HepG2 (cell line): ENCODE data around the gene COG8. TPM values are rescaled to one million over a fixed set of nuclear protein-coding genes. Genes with fewer than 3 reads are reported as not detected.
A peak's percentile ranks its signal among the peaks of the same experiment; 100 is the strongest.

Experiments
- ATF1 ChIP-seq: IDR thresholded peaks from 2 replicates; pipeline ENCODE4 v1.6.1; 2016; ENCODE audit warnings: mild to moderate bottlenecking, control low read depth
- CEBPG ChIP-seq: IDR thresholded peaks from 2 replicates; pipeline ENCODE4 v1.6.1; 2016
- FLYWCH1 ChIP-seq: sonication (generic); formaldehyde crosslinking; IDR thresholded peaks from 2 replicates; pipeline ENCODE4 v1.8.1; 2023; ENCODE audit warnings: mild to moderate bottlenecking, missing genetic modification reagents
- GABPB1 ChIP-seq: IDR thresholded peaks from 2 replicates; pipeline ENCODE4 v1.6.1; 2016; ENCODE audit warnings: mild to moderate bottlenecking, missing genetic modification reagents, moderate library complexity, missing compliant biosample characterization
- HNRNPH1 ChIP-seq: fragments of 200-400 bp; formaldehyde crosslinking; optimal IDR thresholded peaks from 2 replicates; pipeline ENCODE3; 2017; ENCODE audit warnings: mild to moderate bottlenecking, low read depth, low read length
- MLX ChIP-seq: IDR thresholded peaks from 2 replicates; pipeline ENCODE4 v1.6.1; 2016
- POLR2A ChIP-seq, 2 experiments: IDR thresholded peaks; 2 replicates each; pipeline ENCODE4 v1.6.1; 2011; ENCODE audit warnings: low read depth in 2 of 2, low read length in 2 of 2, mild to moderate bottlenecking in 1 of 2, moderate library complexity in 1 of 2; ENCODE audit not compliant: insufficient read depth in 1 of 2
- RCOR2 ChIP-seq: IDR thresholded peaks from 2 replicates; pipeline ENCODE4 v1.6.1; 2016; ENCODE audit warnings: missing biosample characterization, missing genetic modification reagents
- THYN1 ChIP-seq: sonication (generic); formaldehyde crosslinking; IDR thresholded peaks from 2 replicates; pipeline ENCODE4 v1.8.1; 2023; ENCODE audit warnings: low read depth, mild to moderate bottlenecking, moderate library complexity, missing genetic modification reagents, borderline replicate concordance
- TMF1 ChIP-seq: sonication (generic); formaldehyde crosslinking; IDR thresholded peaks from 2 replicates; pipeline ENCODE4 v1.8.1; 2022; ENCODE audit warnings: low read depth, missing genetic modification reagents
- ZC3H13 ChIP-seq: sonication (generic); formaldehyde crosslinking; IDR thresholded peaks from 2 replicates; pipeline ENCODE4 v1.8.1; 2023; ENCODE audit warnings: mild to moderate bottlenecking, missing genetic modification reagents, moderate library complexity
- ZNF24 ChIP-seq: fragments of 450-650 bp; IDR thresholded peaks from 2 replicates; pipeline ENCODE4 v1.6.1; 2017; ENCODE audit warnings: antibody characterized with exemption, mild to moderate bottlenecking
- ZNF430 ChIP-seq: sonication (generic); formaldehyde crosslinking; IDR thresholded peaks from 2 replicates; pipeline ENCODE4 v1.9.0; 2021; ENCODE audit warnings: mild to moderate bottlenecking, missing genetic modification reagents
- ZNF616 ChIP-seq: sonication (generic); formaldehyde crosslinking; IDR thresholded peaks from 2 replicates; pipeline ENCODE4 v1.5.0; 2020; ENCODE audit warnings: low read depth, mild to moderate bottlenecking, missing genetic modification reagents
- ZNF678 ChIP-seq: sonication (generic); formaldehyde crosslinking; IDR thresholded peaks from 2 replicates; pipeline ENCODE4 v1.4.0; 2020; ENCODE audit warnings: mild to moderate bottlenecking, missing genetic modification reagents
- ZNF713 ChIP-seq: sonication (generic); formaldehyde crosslinking; IDR thresholded peaks from 2 replicates; pipeline ENCODE4 v1.4.0; 2020; ENCODE audit warnings: mild to moderate bottlenecking, missing genetic modification reagents
- ZNF737 ChIP-seq: sonication (generic); formaldehyde crosslinking; IDR thresholded peaks from 2 replicates; pipeline ENCODE4 v1.5.0; 2020; ENCODE audit warnings: missing genetic modification reagents, mild to moderate bottlenecking, borderline replicate concordance
- ZNF780A ChIP-seq: sonication (generic); formaldehyde crosslinking; IDR thresholded peaks from 2 replicates; pipeline ENCODE4 v1.8.0; 2022; ENCODE audit warnings: mild to moderate bottlenecking, missing genetic modification reagents, moderate library complexity
- ZNF878 ChIP-seq: sonication (generic); formaldehyde crosslinking; IDR thresholded peaks from 2 replicates; pipeline ENCODE4 v1.8.1; 2023; ENCODE audit warnings: mild to moderate bottlenecking, missing genetic modification reagents, moderate library complexity
- ZSCAN21 ChIP-seq: sonication (generic); formaldehyde crosslinking; IDR thresholded peaks from 2 replicates; pipeline ENCODE4 v1.8.0; 2022; ENCODE audit warnings: mild to moderate bottlenecking, missing genetic modification reagents, moderate library complexity, borderline replicate concordance
- polyA plus RNA-seq, 8 experiments: library from polyadenylated mRNA; depleted of rRNA in 3 of 8; stranded (reverse) in 7 of 8; unstranded in 1 of 8; fragments of >200 nt; fragmentation: Illumina TruSeq in 4 of 8; extraction: Trizol in 4 of 8; gene quantifications; 2 replicates each; pipeline versions ENCODE4 v1.2.1 to v1.2.3, GENCODE V29; 2011 to 2016; ENCODE audit warnings: low read depth in 4 of 8, missing spikeins in 1 of 8, mixed read lengths in 1 of 8; ENCODE audit not compliant: insufficient read depth in 1 of 8
- total RNA-seq, 5 experiments: library from RNA; depleted of rRNA; stranded (reverse); fragments of >200 nt; fragmentation: Illumina TruSeq; extraction: Trizol; gene quantifications; 2 replicates each; pipeline ENCODE4 v1.2.3, GENCODE V29; 2016; ENCODE audit warnings: low read depth in 1 of 5
- TF ChIP-seq, protein P1 (sequence below): sonication (generic); formaldehyde crosslinking; IDR thresholded peaks from 2 replicates; pipeline ENCODE4 v1.4.0; 2020; ENCODE audit warnings: mild to moderate bottlenecking, missing genetic modification reagents

COG8 gene
- total and polyA plus RNA-seq, 2 of the 13 experiments (the other 11 are each of a cell fraction or from before 2014, with no cell fraction given): 45.5 to 52.1 TPM

- no peak; the same call in 1 of the 2 replicates for TF ChIP-seq TMF1
- TF ChIP-seq RCOR2 (CRISPR knock-in tag): no peak
- no peak for TF ChIP-seq FLYWCH1 (CRISPR knock-in tag)
- no peak for TF ChIP-seq ZSCAN21 (CRISPR knock-in tag)
- TF ChIP-seq ZC3H13 (CRISPR knock-in tag): no peak
- no peak for TF ChIP-seq MLX (CRISPR knock-in tag)
- TF ChIP-seq ZNF713 (CRISPR knock-in tag): no peak
- TF ChIP-seq, protein P1, sequence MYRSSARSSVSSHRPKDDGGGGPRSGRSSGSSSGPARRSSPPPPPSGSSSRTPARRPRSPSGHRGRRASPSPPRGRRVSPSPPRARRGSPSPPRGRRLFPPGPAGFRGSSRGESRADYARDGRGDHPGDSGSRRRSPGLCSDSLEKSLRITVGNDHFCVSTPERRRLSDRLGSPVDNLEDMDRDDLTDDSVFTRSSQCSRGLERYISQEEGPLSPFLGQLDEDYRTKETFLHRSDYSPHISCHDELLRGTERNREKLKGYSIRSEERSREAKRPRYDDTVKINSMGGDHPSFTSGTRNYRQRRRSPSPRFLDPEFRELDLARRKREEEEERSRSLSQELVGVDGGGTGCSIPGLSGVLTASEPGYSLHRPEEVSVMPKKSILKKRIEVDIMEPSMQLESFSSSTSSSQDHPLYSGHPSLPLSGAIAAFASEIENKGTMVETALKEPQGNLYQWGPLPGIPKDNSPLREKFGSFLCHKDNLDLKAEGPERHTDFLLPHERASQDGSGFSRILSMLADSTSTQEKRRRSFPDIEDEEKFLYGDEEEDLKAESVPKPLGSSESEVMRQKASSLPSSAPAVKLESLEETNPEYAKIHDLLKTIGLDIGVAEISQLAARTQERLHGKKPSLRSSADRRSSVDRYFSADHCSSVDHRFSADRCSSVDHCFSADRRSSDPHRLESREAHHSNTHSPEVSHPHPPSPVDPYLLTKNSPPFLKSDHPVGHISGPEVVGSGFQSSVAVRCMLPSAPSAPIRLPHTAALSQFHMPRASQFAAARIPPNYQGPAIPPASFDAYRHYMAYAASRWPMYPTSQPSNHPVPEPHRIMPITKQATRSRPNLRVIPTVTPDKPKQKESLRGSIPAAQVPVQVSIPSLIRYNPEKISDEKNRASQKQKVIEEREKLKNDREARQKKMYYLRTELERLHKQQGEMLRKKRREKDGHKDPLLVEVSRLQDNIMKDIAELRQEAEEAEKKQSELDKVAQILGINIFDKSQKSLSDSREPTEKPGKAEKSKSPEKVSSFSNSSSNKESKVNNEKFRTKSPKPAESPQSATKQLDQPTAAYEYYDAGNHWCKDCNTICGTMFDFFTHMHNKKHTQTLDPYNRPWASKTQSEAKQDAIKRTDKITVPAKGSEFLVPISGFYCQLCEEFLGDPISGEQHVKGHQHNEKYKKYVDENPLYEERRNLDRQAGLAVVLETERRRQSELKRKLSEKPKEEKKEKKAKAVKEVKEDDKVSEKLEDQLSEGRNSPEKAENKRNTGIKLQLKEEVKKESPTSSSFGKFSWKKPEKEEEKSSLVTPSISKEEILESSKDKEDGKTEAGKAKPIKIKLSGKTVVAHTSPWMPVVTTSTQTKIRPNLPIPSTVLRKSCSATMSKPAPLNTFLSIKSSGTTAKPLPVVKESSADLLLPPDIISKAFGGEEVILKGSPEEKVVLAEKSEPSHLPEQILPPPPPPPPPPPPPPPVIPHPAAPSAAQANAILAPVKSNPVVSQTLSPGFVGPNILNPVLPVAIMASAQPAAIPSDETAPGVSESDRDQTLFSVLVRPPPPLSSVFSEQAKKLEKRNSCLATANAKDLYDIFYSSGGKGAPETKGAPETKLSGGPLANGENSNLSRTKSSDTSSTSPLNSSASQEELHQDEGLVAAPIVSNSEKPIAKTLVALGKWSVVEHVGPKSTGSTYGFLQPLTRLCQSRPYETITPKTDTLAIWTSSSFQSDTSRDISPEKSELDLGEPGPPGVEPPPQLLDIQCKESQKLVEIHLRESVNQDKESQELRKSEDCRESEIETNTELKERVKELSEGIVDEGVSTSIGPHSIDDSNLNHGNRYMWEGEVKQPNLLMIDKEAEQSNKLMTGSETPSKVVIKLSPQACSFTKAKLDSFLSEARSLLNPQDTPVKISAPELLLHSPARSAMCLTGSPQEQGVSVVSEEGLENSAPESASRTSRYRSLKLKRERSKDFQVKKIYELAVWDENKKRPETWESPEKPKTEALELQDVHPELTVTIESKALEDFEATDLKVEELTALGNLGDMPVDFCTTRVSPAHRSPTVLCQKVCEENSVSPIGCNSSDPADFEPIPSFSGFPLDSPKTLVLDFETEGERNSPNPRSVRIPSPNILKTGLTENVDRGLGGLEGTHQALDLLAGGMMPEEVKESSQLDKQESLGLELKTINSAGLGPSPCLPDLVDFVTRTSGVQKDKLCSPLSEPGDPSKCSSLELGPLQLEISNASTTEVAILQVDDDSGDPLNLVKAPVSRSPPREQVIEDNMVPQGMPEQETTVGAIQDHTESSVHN (CRISPR knock-in tag): 0 out of 2 replicates have a peak, but pooled peaks have one; percentile 20
- no peak for TF ChIP-seq ATF1
- TF ChIP-seq ZNF780A (CRISPR knock-in tag): no peak
- TF ChIP-seq ZNF737 (CRISPR knock-in tag): no peak
- no peak for TF ChIP-seq ZNF878 (CRISPR knock-in tag)
- TF ChIP-seq ZNF430 (CRISPR knock-in tag): no peak; the same call in 1 of the 2 replicates
- no peak for TF ChIP-seq GABPB1 (CRISPR knock-in tag)
- TF ChIP-seq HNRNPH1: no peak
- no peak for TF ChIP-seq ZNF24
- TF ChIP-seq POLR2A (IDR thresholded peaks at IDR 0.05; ENCODE audit: insufficient read depth in 1 of 2, low read depth in 2 of 2, low read length in 2 of 2): peak in 1 of 2 experiments; percentile 38; a peak in 1 of 4 replicates
- TF ChIP-seq ZNF616: peak; percentile 43; the same call in 1 of the 2 replicates
- peak; percentile 42; the same call in 1 of the 2 replicates for TF ChIP-seq ZNF678
- TF ChIP-seq THYN1: no peak
- no peak for TF ChIP-seq CEBPG
Observed at GRCh38 chr16:69329369-69330285, 9.7 kb downstream of the COG8 start (continued).
